ENCODE results near the gene SDK1.

Gene SDK1

DNA sequence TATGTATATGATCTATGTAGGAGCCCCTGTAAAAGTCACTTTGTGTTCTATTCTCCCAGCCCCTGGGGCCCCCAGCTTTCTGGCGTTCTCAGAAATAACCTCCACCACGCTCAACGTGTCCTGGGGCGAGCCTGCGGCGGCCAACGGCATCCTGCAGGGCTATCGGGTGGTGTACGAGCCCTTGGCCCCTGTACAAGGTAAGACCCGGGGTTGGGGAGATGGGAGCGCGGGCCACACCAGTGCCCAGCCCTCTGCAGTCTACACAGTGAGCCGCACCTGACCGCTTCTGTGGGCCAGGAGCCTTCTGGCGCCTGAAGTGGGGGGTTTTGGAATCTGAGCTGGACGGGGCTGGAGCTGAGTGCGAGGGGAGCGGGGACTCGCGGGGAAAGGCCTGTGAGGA lies 908.9 kb downstream of the SDK1 start:
- Histone ChIP-seq H3K9me3 (peaks cover 3% of the 10 kb centered on the region), H3K27me3 (no peaks in the 10 kb centered on the region), H3K4me1 (no peaks in the 10 kb centered on the region), H3K36me3 (no peaks in the 10 kb centered on the region), H3K4me3 (ENCODE audit: low read depth, low read length) (no peak overlapping the region)
- DNase-seq: no peak
- TF ChIP-seq, protein P1, sequence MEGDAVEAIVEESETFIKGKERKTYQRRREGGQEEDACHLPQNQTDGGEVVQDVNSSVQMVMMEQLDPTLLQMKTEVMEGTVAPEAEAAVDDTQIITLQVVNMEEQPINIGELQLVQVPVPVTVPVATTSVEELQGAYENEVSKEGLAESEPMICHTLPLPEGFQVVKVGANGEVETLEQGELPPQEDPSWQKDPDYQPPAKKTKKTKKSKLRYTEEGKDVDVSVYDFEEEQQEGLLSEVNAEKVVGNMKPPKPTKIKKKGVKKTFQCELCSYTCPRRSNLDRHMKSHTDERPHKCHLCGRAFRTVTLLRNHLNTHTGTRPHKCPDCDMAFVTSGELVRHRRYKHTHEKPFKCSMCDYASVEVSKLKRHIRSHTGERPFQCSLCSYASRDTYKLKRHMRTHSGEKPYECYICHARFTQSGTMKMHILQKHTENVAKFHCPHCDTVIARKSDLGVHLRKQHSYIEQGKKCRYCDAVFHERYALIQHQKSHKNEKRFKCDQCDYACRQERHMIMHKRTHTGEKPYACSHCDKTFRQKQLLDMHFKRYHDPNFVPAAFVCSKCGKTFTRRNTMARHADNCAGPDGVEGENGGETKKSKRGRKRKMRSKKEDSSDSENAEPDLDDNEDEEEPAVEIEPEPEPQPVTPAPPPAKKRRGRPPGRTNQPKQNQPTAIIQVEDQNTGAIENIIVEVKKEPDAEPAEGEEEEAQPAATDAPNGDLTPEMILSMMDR (IDR thresholded peaks at IDR 0.05; ENCODE audit: low read depth, low read length): no peak

DNA sequence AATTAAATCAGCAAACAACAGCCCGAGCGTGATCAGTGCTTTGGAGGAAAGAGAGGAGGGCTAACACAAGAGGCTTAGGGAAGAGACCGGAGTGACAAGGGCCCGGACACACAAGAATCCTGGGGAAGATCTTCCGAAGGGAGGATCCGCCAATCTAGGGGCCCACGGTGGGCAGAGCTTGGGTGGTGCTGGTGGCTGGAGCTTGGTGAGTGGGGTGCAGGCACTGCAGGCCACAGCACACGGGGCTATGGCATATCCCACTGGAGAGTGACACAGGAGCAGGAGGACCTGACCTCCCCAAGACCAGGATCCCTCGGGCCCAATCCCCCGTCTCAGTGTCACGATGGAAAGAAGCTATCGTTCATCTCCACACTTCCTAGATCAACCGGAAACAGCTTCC lies 909.8 kb downstream of the SDK1 start:
- Histone ChIP-seq H3K27me3 (no peaks in the 10 kb centered on the region), H3K36me3 (no peaks in the 10 kb centered on the region), H3K4me3 (ENCODE audit: low read depth, low read length) (no peak overlapping the region), H3K9me3 (peaks cover 5% of the 10 kb centered on the region), H3K4me1 (no peaks in the 10 kb centered on the region)
- no peak for DNase-seq
- TF ChIP-seq, protein P1 (IDR thresholded peaks at IDR 0.05; ENCODE audit: low read depth, low read length): no peak

DNA sequence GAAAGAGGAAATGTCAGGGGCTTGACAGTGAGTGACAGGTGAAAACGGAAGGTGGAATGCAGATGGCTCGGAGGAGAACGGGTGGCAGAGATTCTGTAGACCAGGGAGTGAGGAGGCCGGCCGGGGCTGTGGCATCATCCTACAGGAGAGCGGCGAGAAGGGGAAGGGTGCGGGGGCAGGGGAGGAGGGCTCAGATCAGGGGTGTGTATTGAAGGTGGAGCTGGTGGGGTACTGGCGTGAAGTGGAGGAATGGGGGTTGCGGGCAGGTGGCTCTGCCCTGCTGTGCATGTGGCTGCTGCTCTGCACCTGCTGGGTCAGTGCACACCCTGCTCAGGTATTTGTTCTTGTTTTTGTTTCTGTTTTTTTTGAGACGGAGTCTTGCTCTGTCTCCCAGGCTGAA lies 910.2 kb downstream of the SDK1 start:
- no peaks in the 10 kb centered on the region for H3K36me3 ChIP-seq
- TF ChIP-seq, protein P1 (IDR thresholded peaks at IDR 0.05; ENCODE audit: low read depth, low read length): no peak
- H3K4me3 ChIP-seq (ENCODE audit: low read depth, low read length): no peak overlapping the region
- DNase-seq: no peak
- H3K4me1 ChIP-seq: no peaks in the 10 kb centered on the region
- peaks cover 5% of the 10 kb centered on the region for H3K9me3 ChIP-seq
- H3K27me3 ChIP-seq: no peaks in the 10 kb centered on the region

DNA sequence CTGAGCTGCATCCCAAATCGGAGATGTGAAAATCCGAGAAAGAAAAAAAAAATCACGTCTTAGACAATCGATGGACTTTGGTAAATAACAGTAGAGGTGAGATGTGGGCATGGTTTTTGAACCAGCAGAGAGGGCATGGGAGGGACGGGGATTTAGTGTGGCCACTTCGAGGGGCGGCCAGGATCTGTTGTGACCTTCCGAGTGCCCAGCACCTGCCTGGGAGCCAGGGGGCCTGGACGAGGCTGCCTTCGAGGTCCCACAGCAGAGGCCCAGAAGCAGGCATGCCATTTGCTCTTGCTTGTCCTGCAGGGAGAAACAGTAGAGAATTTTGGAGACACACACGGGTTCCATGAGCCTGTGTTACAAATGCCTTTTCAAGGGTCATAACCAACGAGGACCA lies 911.3 kb downstream of the SDK1 start:
- peaks cover 5% of the 10 kb centered on the region for H3K9me3 ChIP-seq
- TF ChIP-seq, protein P1 (IDR thresholded peaks at IDR 0.05; ENCODE audit: low read depth, low read length): no peak

DNA sequence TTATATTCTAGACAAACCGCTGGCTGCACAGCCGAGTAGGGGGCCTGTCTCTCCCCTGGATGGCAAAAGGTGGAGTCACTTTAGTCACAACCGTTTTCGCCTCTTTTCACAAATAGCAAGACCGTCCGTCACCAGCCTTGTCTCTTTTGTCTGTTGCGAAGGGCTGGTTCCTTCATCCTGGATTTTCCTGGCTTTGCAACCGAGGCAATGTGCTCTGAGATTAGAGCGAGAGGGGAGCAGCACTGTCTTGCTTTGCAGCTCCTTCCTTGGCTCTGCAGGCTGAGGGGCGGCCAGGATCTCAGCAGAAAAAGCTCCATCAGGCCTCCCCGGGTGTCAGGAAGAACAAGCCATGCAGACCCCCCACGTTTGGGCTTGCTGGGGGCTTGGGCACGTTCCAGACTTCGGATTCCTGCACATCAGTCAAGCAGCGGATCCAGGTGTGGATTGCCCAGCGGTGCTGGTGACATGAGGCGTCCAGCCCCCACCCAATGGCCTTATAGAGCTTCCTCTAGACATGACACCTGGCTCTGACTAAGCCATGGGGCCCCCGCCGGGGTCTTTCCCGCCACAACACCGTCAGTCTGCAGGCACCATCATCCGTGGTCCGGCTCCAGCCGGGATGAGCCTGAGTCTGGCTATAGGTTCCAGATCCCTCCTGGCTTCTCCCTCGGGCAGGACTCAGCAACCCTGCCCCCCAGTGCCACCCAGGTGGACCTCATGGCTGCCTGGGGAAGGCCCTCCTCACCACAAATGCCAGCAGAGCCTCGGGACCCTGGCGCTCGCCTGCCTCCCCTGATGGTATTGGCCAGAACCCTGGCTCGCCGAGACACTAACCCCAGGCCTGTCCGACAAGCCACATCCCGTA lies 913.5 kb downstream of the SDK1 start:
- H3K4me1 ChIP-seq: no peaks in the 10 kb centered on the region
- DNase-seq: no peak
- H3K4me3 ChIP-seq (ENCODE audit: low read depth, low read length): no peak overlapping the region
- H3K9me3 ChIP-seq: peaks cover 5% of the 10 kb centered on the region
- TF ChIP-seq, protein P1 (IDR thresholded peaks at IDR 0.05; ENCODE audit: low read depth, low read length): no peak
- H3K36me3 ChIP-seq: no peaks in the 10 kb centered on the region
- no peaks in the 10 kb centered on the region for H3K27me3 ChIP-seq

More for the DNA sequence above, 911.3 kb downstream of the SDK1 start:
- Histone ChIP-seq H3K4me3 (ENCODE audit: low read depth, low read length) (no peak overlapping the region), H3K4me1 (no peaks in the 10 kb centered on the region), H3K27me3 (no peaks in the 10 kb centered on the region), H3K36me3 (no peaks in the 10 kb centered on the region)
- no peak for DNase-seq

- H3K4me1 ChIP-seq: no peaks in the 10 kb centered on the region
- no peaks in the 10 kb centered on the region for H3K36me3 ChIP-seq
- no peak for DNase-seq
- TF ChIP-seq, protein P1 (IDR thresholded peaks at IDR 0.05; ENCODE audit: low read depth, low read length): no peak
- H3K4me3 ChIP-seq (ENCODE audit: low read depth, low read length): no peak overlapping the region
- H3K27me3 ChIP-seq: no peaks in the 10 kb centered on the region
- H3K9me3 ChIP-seq: peaks cover 5% of the 10 kb centered on the region
Measured at GRCh38 chr7:4215176-4215720, 914.2 kb downstream of the SDK1 start.
